Stomach (tissue), 9 donors: Measurements from ENCODE around the gene TRPM4. TPM values are rescaled to one million over a fixed set of nuclear protein-coding genes. Genes with fewer than 3 reads are reported as not detected.
A peak's percentile ranks its signal among the peaks of the same experiment; 100 is the strongest.

Experiments
- DNase-seq, 2 donors: peaks; one replicate each; pipeline versions ENCODE4 v3.0.0 to v3.0.0-alpha.2; 2013 to 2019
- H3K27ac ChIP-seq, 5 donors: fragments of 200-600 bp in 4 of 5; sonication (generic) in 4 of 5; one replicate each; pipeline ENCODE4 v1.5.1; 2013 to 2019; ENCODE audit warnings: mild to moderate bottlenecking in 1 of 5, moderate library complexity in 1 of 5
- H3K27me3 ChIP-seq, 3 donors: fragments of 200-600 bp; sonication (generic); one replicate each; pipeline ENCODE4 v1.5.1; 2017 to 2019; ENCODE audit warnings: mixed run types in 1 of 3
- H3K36me3 ChIP-seq, 4 donors: fragments of 200-600 bp; sonication (generic); 1 replicate in 3 of 4; 2 replicates in 1 of 4; pipeline ENCODE4 v1.5.1; 2016 to 2019
- H3K4me1 ChIP-seq, 4 donors: fragments of 200-600 bp; sonication (generic); one replicate each; pipeline ENCODE4 v1.5.1; 2016 to 2019
- H3K4me3 ChIP-seq, 4 donors: fragments of 200-600 bp; sonication (generic) in 3 of 4; one replicate each; pipeline ENCODE4 v1.5.1; 2016 to 2019; ENCODE audit warnings: mild to moderate bottlenecking in 1 of 4
- H3K9me3 ChIP-seq, 4 donors: fragments of 200-600 bp; sonication (generic); one replicate each; pipeline ENCODE4 v1.5.1; 2016 to 2019
- CTCF ChIP-seq, 7 experiments: fragments of 450-650 bp in 4 of 7; fragments of 200-600 bp in 3 of 7; sonication (generic) in 3 of 7; IDR thresholded peaks; one replicate each; pipeline ENCODE4 v1.5.1; 2016 to 2019; ENCODE audit warnings: antibody characterized with exemption in 7 of 7, control low read depth in 2 of 7, mild to moderate bottlenecking in 1 of 7
- EP300 ChIP-seq: sonication (generic); formaldehyde crosslinking; IDR thresholded peaks from one replicate; pipeline ENCODE4 v1.6.1; 2017; ENCODE audit warnings: antibody characterized with exemption
- POLR2A ChIP-seq, 4 donors: fragments of 450-650 bp; IDR thresholded peaks; one replicate each; pipeline ENCODE4 v1.6.1; 2016; ENCODE audit warnings: antibody characterized with exemption in 4 of 4, control low read depth in 2 of 4, mild to moderate bottlenecking in 1 of 4, moderate library complexity in 1 of 4
- POLR2AphosphoS5 ChIP-seq, 3 donors: sonication (generic); formaldehyde crosslinking; IDR thresholded peaks; one replicate each; pipeline ENCODE4 v1.6.1; 2016; ENCODE audit warnings: antibody characterized with exemption in 3 of 3
- WGBS, 5 donors: extraction: QIAGEN DNeasy Blood & Tissue Kit in 3 of 5; methylation state at CpG; one replicate each; pipeline versions ENCODE4 v1.1.5 to v1.1.7; 2013 to 2018; 5-methylcytosine and 5-hydroxymethylcytosine counted together
- intact Hi-C: fragments of 100-400 bp; cut with DNase I; formaldehyde crosslinking; loops from one replicate; pipeline ENCODE4 v1.15.1; 2023; ENCODE audit warnings: low total_unique reads
- polyA plus RNA-seq, 3 donors: library from polyadenylated mRNA; stranded (reverse); fragments of 200-250 nt; gene quantifications; one replicate each; pipeline ENCODE4 v1.2.3, GENCODE V29; 2013
- total RNA-seq, 5 donors: library from RNA; depleted of rRNA; stranded (reverse); fragments of >200 nt; gene quantifications; one replicate each; pipeline versions ENCODE4 v1.1.0 to v1.2.3, GENCODE V29; 2014 to 2016
- donor health status: healthy with polysubstance abuse.
- donor health status: Bipolar disorder and iron deficiency.
- donor health status: healthy.

The TRPM4 gene
- total and polyA plus RNA-seq, 8 donors, result 11.8 to 1,449 (median 71.9) TPM

- no peaks in the 10 kb centered on the region for H3K36me3 ChIP-seq
- H3K4me1 ChIP-seq, result peaks cover 35 to 62% (median 52%) of the 10 kb centered on the region in 4 donors
- H3K27ac ChIP-seq, result peak overlapping the region; percentile 72 to 92 (median 85)
- WGBS, 5 donors, result 0 to 5% (median 1%) methylated on average over 18 to 23 of the region's 23 CpGs
- peaks cover 0 to 33% (median 0%) of the 10 kb centered on the region in 3 donors for H3K27me3 ChIP-seq
- no peak for TF ChIP-seq POLR2AphosphoS5 (IDR thresholded peaks at IDR 0.05)
- TF ChIP-seq CTCF (IDR thresholded peaks at IDR 0.05), result no peak
- TF ChIP-seq POLR2A (IDR thresholded peaks at IDR 0.05), result no peak
- no peak for TF ChIP-seq EP300
- no peaks in the 10 kb centered on the region for H3K9me3 ChIP-seq
- intact Hi-C loops, result loop anchor here (10.0 kb wide), 1 partner anchor 55 kb away; no protein-coding TSS in a partner anchor
- H3K4me3 ChIP-seq, result peak overlapping the region; percentile 66 to 82 (median 70)
- DNase-seq, result peak; percentile 58 to 94
These were observed 7.9 kb upstream of the TRPM4 start for GRCh38 chr19:49149652-49150105.

- Histone ChIP-seq H3K27me3 (peaks cover 0 to 33% (median 0%) of the 10 kb centered on the region in 3 donors), H3K4me3 (peak overlapping the region; percentile 66 to 82 (median 70)), H3K4me1 (peaks cover 35 to 59% (median 51%) of the 10 kb centered on the region in 4 donors), H3K9me3 (no peaks in the 10 kb centered on the region), H3K36me3 (no peaks in the 10 kb centered on the region), H3K27ac (peak overlapping the region; percentile 72 to 92 (median 85))
- 0 to 2% (median 1%) methylated on average over 54 to 75 of the region's 75 CpGs for WGBS, 5 donors
- intact Hi-C loops, result loop anchor here (10.0 kb wide), 1 partner anchor 56 kb away; no protein-coding TSS in a partner anchor
- DNase-seq, result peak; percentile 85 to 96
- TF ChIP-seq POLR2A (IDR thresholded peaks at IDR 0.05), result no peak
- TF ChIP-seq CTCF (IDR thresholded peaks at IDR 0.05), result no peak
- TF ChIP-seq POLR2AphosphoS5 (IDR thresholded peaks at IDR 0.05), result peak in 2 of 3 donors; percentile 14 to 35
- no peak for TF ChIP-seq EP300
These were observed 7.3 kb upstream of the TRPM4 start for GRCh38 chr19:49150106-49150943.

- WGBS, 5 donors, result 5 to 18% (median 8%) methylated on average over 11 to 16 of the region's 16 CpGs
- H3K4me3 ChIP-seq, result peak overlapping the region; percentile 66 to 82 (median 70)
- no peaks in the 10 kb centered on the region for H3K9me3 ChIP-seq
- no peak for TF ChIP-seq EP300
- TF ChIP-seq POLR2AphosphoS5 (IDR thresholded peaks at IDR 0.05), result no peak
- no peak for TF ChIP-seq CTCF (IDR thresholded peaks at IDR 0.05)
- TF ChIP-seq POLR2A (IDR thresholded peaks at IDR 0.05), result no peak
- intact Hi-C loops, result loop anchor here (10.0 kb wide), 1 partner anchor 56 kb away; no protein-coding TSS in a partner anchor
- H3K27ac ChIP-seq, result peak overlapping the region; percentile 72 to 92 (median 85)
- DNase-seq, result no peak
- H3K4me1 ChIP-seq, result peaks cover 34 to 53% (median 46%) of the 10 kb centered on the region in 4 donors
- no peaks in the 10 kb centered on the region for H3K36me3 ChIP-seq
- peaks cover 0 to 33% (median 0%) of the 10 kb centered on the region in 3 donors for H3K27me3 ChIP-seq
These were observed 6.7 kb upstream of the TRPM4 start for GRCh38 chr19:49150944-49151243.

- peaks cover 0 to 33% (median 0%) of the 10 kb centered on the region in 3 donors for H3K27me3 ChIP-seq
- peaks cover 31 to 47% (median 40%) of the 10 kb centered on the region in 4 donors for H3K4me1 ChIP-seq
- no peaks in the 10 kb centered on the region for H3K9me3 ChIP-seq
- peak in 2 of 3 donors; percentile 15 to 77 for TF ChIP-seq POLR2AphosphoS5 (IDR thresholded peaks at IDR 0.05)
- no peak for TF ChIP-seq POLR2A (IDR thresholded peaks at IDR 0.05)
- no peak for TF ChIP-seq CTCF (IDR thresholded peaks at IDR 0.05)
- WGBS, 5 donors, result 5 to 10% (median 9%) methylated on average over 45 of the region's 45 CpGs
- intact Hi-C loops, result loop anchor here (10.0 kb wide), 1 partner anchor 57 kb away; no protein-coding TSS in a partner anchor
- H3K4me3 ChIP-seq, result peak overlapping the region; percentile 66 to 82 (median 70)
- peak; percentile 92 to 99 for DNase-seq
- no peaks in the 10 kb centered on the region for H3K36me3 ChIP-seq
- peak overlapping the region; percentile 72 to 92 (median 85) for H3K27ac ChIP-seq
These were observed 6.1 kb upstream of the TRPM4 start for GRCh38 chr19:49151267-49152118.
